ENCODE results near the gene NLE1.

Gene NLE1

DNA sequence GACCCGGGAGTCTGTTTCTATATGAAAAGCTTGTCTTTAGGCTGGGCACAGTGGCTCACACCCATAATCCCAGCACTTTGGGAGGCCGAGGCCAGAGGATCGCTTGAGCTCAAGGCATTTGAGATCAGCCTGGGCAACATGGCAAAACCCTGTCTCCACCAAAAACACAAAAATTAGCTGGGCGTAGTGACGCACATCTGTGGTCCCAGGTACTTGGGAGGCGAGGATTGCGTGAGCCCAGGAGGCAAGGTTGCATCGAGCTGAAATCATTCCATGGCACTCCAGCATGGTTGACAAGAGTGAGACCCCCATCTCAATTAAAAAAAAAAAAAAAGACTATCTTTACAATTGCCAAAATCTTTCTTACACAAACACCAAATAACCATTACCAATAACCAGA lies 55.9 kb downstream of the NLE1 start:
- H3K36me3 ChIP-seq (ENCODE audit: low read length), result no peaks in the 10 kb centered on the region
- no peaks in the 10 kb centered on the region for H3K9me2 ChIP-seq (replicated peaks; ENCODE audit: insufficient read depth, low read length)
- 0 out of 2 replicates have a peak, but pooled peaks cover 5% of the 10 kb centered on the region for H3F3A ChIP-seq (ENCODE audit: insufficient read depth)
- H3K9me3 ChIP-seq (ENCODE audit: insufficient read depth, low read length), result no peaks in the 10 kb centered on the region
- no peaks in the 10 kb centered on the region for H4K20me1 ChIP-seq (ENCODE audit: low read depth, low read length)
- TF ChIP-seq EZH2phosphoT487 (conservative IDR thresholded peaks at IDR 0.05; ENCODE audit: low read length), result no peak
- no peak for TF ChIP-seq CTCF (IDR thresholded peaks at IDR 0.05; ENCODE audit: insufficient read depth, low read length, poor library complexity, severe bottlenecking)
- H3K27me3 ChIP-seq (ENCODE audit: low read length), result no peaks in the 10 kb centered on the region
- no peak overlapping the region for H3K27ac ChIP-seq (ENCODE audit: low read depth, low read length)
- no peak overlapping the region for H3K4me3 ChIP-seq (ENCODE audit: insufficient read depth, low read length, poor library complexity, severe bottlenecking)
- H3K9ac ChIP-seq (ENCODE audit: low read length), result no peak overlapping the region
- no peak overlapping the region for H3K4me2 ChIP-seq (ENCODE audit: low read depth, low read length, poor library complexity, severe bottlenecking)
- no peak overlapping the region for H2AFZ ChIP-seq (ENCODE audit: low read depth, low read length, severe bottlenecking)
- no peaks in the 10 kb centered on the region for H3K79me2 ChIP-seq (ENCODE audit: insufficient read depth, low read length)

GRCh38 chr17:35084987-35085386 lies 57.1 kb downstream of the NLE1 start:
- 0 out of 2 replicates have a peak, but pooled peaks cover 5% of the 10 kb centered on the region for H3F3A ChIP-seq (ENCODE audit: insufficient read depth)
- H4K20me1 ChIP-seq (ENCODE audit: low read depth, low read length), result no peaks in the 10 kb centered on the region
- no peaks in the 10 kb centered on the region for H3K9me3 ChIP-seq (ENCODE audit: insufficient read depth, low read length)
- no peak overlapping the region for H3K4me2 ChIP-seq (ENCODE audit: low read depth, low read length, poor library complexity, severe bottlenecking)
- H3K9me2 ChIP-seq (replicated peaks; ENCODE audit: insufficient read depth, low read length), result no peaks in the 10 kb centered on the region
- H3K4me3 ChIP-seq (ENCODE audit: insufficient read depth, low read length, poor library complexity, severe bottlenecking), result no peak overlapping the region
- no peak overlapping the region for H3K9ac ChIP-seq (ENCODE audit: low read length)
- H3K27me3 ChIP-seq (ENCODE audit: low read length), result no peaks in the 10 kb centered on the region
- H3K79me2 ChIP-seq (ENCODE audit: insufficient read depth, low read length), result no peaks in the 10 kb centered on the region
- no peak for TF ChIP-seq EZH2phosphoT487 (conservative IDR thresholded peaks at IDR 0.05; ENCODE audit: low read length)
- no peak for TF ChIP-seq CTCF (IDR thresholded peaks at IDR 0.05; ENCODE audit: insufficient read depth, low read length, poor library complexity, severe bottlenecking)
- H3K36me3 ChIP-seq (ENCODE audit: low read length), result no peaks in the 10 kb centered on the region
- no peak overlapping the region for H3K27ac ChIP-seq (ENCODE audit: low read depth, low read length)
- no peak overlapping the region for H2AFZ ChIP-seq (ENCODE audit: low read depth, low read length, severe bottlenecking)

DNA sequence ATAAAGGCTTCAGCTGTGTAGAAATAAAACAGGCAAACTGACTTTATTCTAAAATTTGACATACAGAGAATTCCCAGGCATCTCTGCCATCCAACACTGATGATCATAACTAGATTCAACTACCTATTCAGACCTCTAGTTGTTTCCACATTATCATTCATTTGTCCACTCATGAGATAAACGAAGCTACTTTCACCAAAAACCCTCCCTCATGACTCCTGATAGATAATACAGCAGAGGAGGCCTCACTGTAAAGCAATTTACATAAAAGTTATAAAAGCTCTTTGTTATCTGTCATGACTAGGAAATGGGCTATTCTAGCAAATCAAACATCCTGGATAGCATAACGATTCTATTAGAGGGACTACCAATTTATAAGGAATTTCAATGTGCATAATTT lies 59.0 kb downstream of the NLE1 start:
- no peaks in the 10 kb centered on the region for H3K79me2 ChIP-seq (ENCODE audit: insufficient read depth, low read length)
- no peak overlapping the region for H3K4me3 ChIP-seq (ENCODE audit: insufficient read depth, low read length, poor library complexity, severe bottlenecking)
- H4K20me1 ChIP-seq (ENCODE audit: low read depth, low read length), result no peaks in the 10 kb centered on the region
- H3K9me3 ChIP-seq (ENCODE audit: insufficient read depth, low read length), result no peaks in the 10 kb centered on the region
- H3K27ac ChIP-seq (ENCODE audit: low read depth, low read length), result no peak overlapping the region
- H3K36me3 ChIP-seq (ENCODE audit: low read length), result no peaks in the 10 kb centered on the region
- H2AFZ ChIP-seq (ENCODE audit: low read depth, low read length, severe bottlenecking), result no peak overlapping the region
- 0 out of 2 replicates have a peak, but pooled peaks cover 4% of the 10 kb centered on the region for H3F3A ChIP-seq (ENCODE audit: insufficient read depth)
- TF ChIP-seq CTCF (IDR thresholded peaks at IDR 0.05; ENCODE audit: insufficient read depth, low read length, poor library complexity, severe bottlenecking), result no peak
- TF ChIP-seq EZH2phosphoT487 (conservative IDR thresholded peaks at IDR 0.05; ENCODE audit: low read length), result no peak
- H3K27me3 ChIP-seq (ENCODE audit: low read length), result no peaks in the 10 kb centered on the region
- H3K4me2 ChIP-seq (ENCODE audit: low read depth, low read length, poor library complexity, severe bottlenecking), result no peak overlapping the region
- H3K9me2 ChIP-seq (replicated peaks; ENCODE audit: insufficient read depth, low read length), result no peaks in the 10 kb centered on the region
- H3K9ac ChIP-seq (ENCODE audit: low read length), result no peak overlapping the region

Measured in SU-DHL-6 (cell line).